Breast epithelium (tissue), 3 donors: ENCODE results near the gene PCDH9.

Experiments
- POLR2A ChIP-seq: fragments of 450-650 bp; IDR thresholded peaks from one replicate; pipeline ENCODE4 v1.6.1; 2016; ENCODE audit warnings: antibody characterized with exemption, mild to moderate bottlenecking, moderate library complexity
- POLR2AphosphoS5 ChIP-seq, 3 donors: sonication (generic); formaldehyde crosslinking; IDR thresholded peaks; one replicate each; pipeline ENCODE4 v1.6.1; 2017; ENCODE audit warnings: antibody characterized with exemption in 3 of 3
- TF ChIP-seq, protein P1 (sequence below), 3 donors: fragments of 450-650 bp; IDR thresholded peaks; one replicate each; pipeline ENCODE4 v1.5.1; 2016 to 2017; ENCODE audit warnings: antibody characterized with exemption in 3 of 3, mild to moderate bottlenecking in 3 of 3, moderate library complexity in 3 of 3

DNA sequence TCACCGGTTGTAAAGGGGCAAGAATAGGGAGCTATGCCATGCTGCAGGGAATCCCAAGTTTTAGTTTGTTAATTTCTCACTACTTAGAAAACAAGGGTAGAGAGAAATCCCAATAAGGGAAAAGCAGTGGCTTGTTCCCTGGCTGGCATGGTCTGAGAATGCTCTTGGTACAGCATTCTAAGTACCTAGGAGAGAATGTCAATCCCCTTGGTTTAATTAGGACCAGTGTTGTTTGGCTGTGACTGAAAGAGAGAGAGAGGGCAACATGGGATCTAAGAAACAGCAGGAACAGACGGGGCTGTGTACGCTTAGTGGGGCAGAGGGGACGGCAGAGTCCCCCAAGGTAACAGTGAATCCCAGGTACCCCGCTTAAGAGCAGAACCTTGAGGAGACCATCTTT is 228.8 kb downstream of the PCDH9 start:
- TF ChIP-seq, protein P1, sequence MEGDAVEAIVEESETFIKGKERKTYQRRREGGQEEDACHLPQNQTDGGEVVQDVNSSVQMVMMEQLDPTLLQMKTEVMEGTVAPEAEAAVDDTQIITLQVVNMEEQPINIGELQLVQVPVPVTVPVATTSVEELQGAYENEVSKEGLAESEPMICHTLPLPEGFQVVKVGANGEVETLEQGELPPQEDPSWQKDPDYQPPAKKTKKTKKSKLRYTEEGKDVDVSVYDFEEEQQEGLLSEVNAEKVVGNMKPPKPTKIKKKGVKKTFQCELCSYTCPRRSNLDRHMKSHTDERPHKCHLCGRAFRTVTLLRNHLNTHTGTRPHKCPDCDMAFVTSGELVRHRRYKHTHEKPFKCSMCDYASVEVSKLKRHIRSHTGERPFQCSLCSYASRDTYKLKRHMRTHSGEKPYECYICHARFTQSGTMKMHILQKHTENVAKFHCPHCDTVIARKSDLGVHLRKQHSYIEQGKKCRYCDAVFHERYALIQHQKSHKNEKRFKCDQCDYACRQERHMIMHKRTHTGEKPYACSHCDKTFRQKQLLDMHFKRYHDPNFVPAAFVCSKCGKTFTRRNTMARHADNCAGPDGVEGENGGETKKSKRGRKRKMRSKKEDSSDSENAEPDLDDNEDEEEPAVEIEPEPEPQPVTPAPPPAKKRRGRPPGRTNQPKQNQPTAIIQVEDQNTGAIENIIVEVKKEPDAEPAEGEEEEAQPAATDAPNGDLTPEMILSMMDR (IDR thresholded peaks at IDR 0.05), result no peak
- no peak for TF ChIP-seq POLR2A
- no peak for TF ChIP-seq POLR2AphosphoS5 (IDR thresholded peaks at IDR 0.05)
